ENCODE data around the gene AXIN1. TPM values are rescaled to one million over a fixed set of nuclear protein-coding genes. Genes with fewer than 3 reads are reported as not detected.
A peak's percentile ranks its signal among the peaks of the same experiment; 100 is the strongest.

AXIN1 gene
- total and polyA plus RNA-seq, 9 of the 15 experiments (the other 6 are each of a cell fraction or from before 2014, with no cell fraction given): 0.42 to 58.0 (median 25.9) TPM

DNA sequence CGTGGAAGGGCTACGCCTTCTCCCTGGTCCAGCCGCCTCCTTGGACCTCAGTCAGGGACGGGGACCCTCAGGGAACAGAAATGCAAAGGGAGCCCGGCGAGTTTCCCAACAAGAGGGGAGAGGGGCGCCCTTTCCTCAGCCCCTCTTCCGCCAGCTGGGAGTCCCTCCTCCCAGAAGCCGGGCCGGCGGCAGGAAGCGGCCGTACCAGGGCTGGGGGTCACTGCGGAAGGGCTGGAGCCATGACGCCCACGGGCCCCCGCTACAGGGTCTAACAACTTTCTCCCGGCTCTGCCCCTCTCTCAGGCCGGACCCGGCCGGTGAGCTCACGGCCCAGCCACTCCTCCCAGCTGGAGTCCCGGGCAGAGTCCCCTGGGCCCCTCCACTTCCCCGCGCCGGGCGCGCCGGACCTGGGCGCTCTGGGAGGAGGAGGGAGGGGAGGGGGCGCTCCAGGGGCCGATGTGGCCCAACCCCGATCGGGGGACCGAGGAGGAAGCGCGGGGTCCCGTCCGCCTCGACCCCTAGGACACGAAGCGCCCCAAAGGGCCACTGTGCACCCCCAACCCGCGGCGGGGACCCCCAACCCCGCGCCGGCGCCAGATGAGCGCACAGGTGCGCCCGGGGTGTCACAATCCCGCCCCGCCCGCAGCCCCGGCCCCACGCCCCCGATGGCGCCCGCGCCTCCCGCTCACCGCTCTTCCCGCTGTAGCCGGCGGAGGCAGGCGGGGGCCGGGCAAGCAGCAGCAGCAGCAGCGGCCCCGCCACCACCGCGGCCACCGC, 28.7 kb upstream of the AXIN1 start (continued):
- TF ChIP-seq RFX7 (CRISPR knock-in tag; IDR thresholded peaks at IDR 0.05) (no peak), GABPB1 (CRISPR knock-in tag; IDR thresholded peaks at IDR 0.05) (0 out of 2 replicates have a peak, but pooled peaks have one; percentile 13), ESRRA (IDR thresholded peaks at IDR 0.05; ENCODE audit: borderline replicate concordance, low read depth) (no peak), ZNF280A (IDR thresholded peaks at IDR 0.05; ENCODE audit: low read depth, partially characterized antibody) (no peak), TAF1 (IDR thresholded peaks at IDR 0.05; ENCODE audit: control insufficient read depth, extremely low read depth, insufficient read depth, low read length, severe bottlenecking) (peak; percentile 3)
- TF ChIP-seq, protein P1, sequence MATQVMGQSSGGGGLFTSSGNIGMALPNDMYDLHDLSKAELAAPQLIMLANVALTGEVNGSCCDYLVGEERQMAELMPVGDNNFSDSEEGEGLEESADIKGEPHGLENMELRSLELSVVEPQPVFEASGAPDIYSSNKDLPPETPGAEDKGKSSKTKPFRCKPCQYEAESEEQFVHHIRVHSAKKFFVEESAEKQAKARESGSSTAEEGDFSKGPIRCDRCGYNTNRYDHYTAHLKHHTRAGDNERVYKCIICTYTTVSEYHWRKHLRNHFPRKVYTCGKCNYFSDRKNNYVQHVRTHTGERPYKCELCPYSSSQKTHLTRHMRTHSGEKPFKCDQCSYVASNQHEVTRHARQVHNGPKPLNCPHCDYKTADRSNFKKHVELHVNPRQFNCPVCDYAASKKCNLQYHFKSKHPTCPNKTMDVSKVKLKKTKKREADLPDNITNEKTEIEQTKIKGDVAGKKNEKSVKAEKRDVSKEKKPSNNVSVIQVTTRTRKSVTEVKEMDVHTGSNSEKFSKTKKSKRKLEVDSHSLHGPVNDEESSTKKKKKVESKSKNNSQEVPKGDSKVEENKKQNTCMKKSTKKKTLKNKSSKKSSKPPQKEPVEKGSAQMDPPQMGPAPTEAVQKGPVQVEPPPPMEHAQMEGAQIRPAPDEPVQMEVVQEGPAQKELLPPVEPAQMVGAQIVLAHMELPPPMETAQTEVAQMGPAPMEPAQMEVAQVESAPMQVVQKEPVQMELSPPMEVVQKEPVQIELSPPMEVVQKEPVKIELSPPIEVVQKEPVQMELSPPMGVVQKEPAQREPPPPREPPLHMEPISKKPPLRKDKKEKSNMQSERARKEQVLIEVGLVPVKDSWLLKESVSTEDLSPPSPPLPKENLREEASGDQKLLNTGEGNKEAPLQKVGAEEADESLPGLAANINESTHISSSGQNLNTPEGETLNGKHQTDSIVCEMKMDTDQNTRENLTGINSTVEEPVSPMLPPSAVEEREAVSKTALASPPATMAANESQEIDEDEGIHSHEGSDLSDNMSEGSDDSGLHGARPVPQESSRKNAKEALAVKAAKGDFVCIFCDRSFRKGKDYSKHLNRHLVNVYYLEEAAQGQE (IDR thresholded peaks at IDR 0.05; ENCODE audit: borderline replicate concordance): 0 out of 2 replicates have a peak, but pooled peaks have one; percentile 15
- TF ChIP-seq, protein P1 (CRISPR knock-in tag; IDR thresholded peaks at IDR 0.05; ENCODE audit: low read depth): no peak
- TF ChIP-seq, protein P2, sequence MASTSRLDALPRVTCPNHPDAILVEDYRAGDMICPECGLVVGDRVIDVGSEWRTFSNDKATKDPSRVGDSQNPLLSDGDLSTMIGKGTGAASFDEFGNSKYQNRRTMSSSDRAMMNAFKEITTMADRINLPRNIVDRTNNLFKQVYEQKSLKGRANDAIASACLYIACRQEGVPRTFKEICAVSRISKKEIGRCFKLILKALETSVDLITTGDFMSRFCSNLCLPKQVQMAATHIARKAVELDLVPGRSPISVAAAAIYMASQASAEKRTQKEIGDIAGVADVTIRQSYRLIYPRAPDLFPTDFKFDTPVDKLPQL (IDR thresholded peaks at IDR 0.05; ENCODE audit: extremely low read depth, insufficient read length): no peak

All from K562 (cell line).